Measurements from ENCODE around the gene AHRR.

AHRR gene

GRCh38 chr5:446066-446882 is 124.8 kb downstream of the AHRR start:
- no peak for TF ChIP-seq TCF12 (IDR thresholded peaks at IDR 0.05; ENCODE audit: low read depth)
- TF ChIP-seq EP300 (IDR thresholded peaks at IDR 0.05; ENCODE audit: borderline replicate concordance): no peak
- TF ChIP-seq MAX (IDR thresholded peaks at IDR 0.05): no peak
- TF ChIP-seq TEAD4 (IDR thresholded peaks at IDR 0.05): no peak
- no peak for TF ChIP-seq USF1 (IDR thresholded peaks at IDR 0.05)
- no peak for TF ChIP-seq NFIC (IDR thresholded peaks at IDR 0.05)
- no peak for TF ChIP-seq REST (IDR thresholded peaks at IDR 0.05; ENCODE audit: low read depth)
- TF ChIP-seq TAF1 (IDR thresholded peaks at IDR 0.05; ENCODE audit: low read depth): no peak
- no peak for TF ChIP-seq CEBPB (IDR thresholded peaks at IDR 0.05)
- no peak for TF ChIP-seq CREB1 (IDR thresholded peaks at IDR 0.05; ENCODE audit: low read depth)
- no peak for TF ChIP-seq YY1 (IDR thresholded peaks at IDR 0.05; ENCODE audit: low read depth)
- no peak for TF ChIP-seq ZBTB7A (IDR thresholded peaks at IDR 0.05; ENCODE audit: low read depth)
- TF ChIP-seq EGR1 (IDR thresholded peaks at IDR 0.05): no peak
- TF ChIP-seq RAD21 (IDR thresholded peaks at IDR 0.05; ENCODE audit: low read depth): no peak

- TF ChIP-seq YY1 (IDR thresholded peaks at IDR 0.05; ENCODE audit: low read depth) (no peak), REST (IDR thresholded peaks at IDR 0.05; ENCODE audit: low read depth) (no peak), NFIC (IDR thresholded peaks at IDR 0.05) (no peak), RAD21 (IDR thresholded peaks at IDR 0.05; ENCODE audit: low read depth) (peak; percentile 50), CEBPB (IDR thresholded peaks at IDR 0.05) (no peak), FOXM1 (IDR thresholded peaks at IDR 0.05; ENCODE audit: borderline replicate concordance, low read depth) (no peak), CREB1 (IDR thresholded peaks at IDR 0.05; ENCODE audit: low read depth) (no peak), USF1 (IDR thresholded peaks at IDR 0.05) (no peak)
These were observed 125.4 kb downstream of the AHRR start for GRCh38 chr5:446883-447263.

- TF ChIP-seq MAX (IDR thresholded peaks at IDR 0.05) (no peak), YY1 (IDR thresholded peaks at IDR 0.05; ENCODE audit: low read depth) (no peak), TCF12 (IDR thresholded peaks at IDR 0.05; ENCODE audit: low read depth) (no peak), REST (IDR thresholded peaks at IDR 0.05; ENCODE audit: low read depth) (no peak), NFIC (IDR thresholded peaks at IDR 0.05) (no peak), CEBPB (IDR thresholded peaks at IDR 0.05) (no peak), ZBTB7A (IDR thresholded peaks at IDR 0.05; ENCODE audit: low read depth) (no peak), FOXM1 (IDR thresholded peaks at IDR 0.05; ENCODE audit: borderline replicate concordance, low read depth) (no peak), CREB1 (IDR thresholded peaks at IDR 0.05; ENCODE audit: low read depth) (no peak), RAD21 (IDR thresholded peaks at IDR 0.05; ENCODE audit: low read depth) (no peak), USF1 (IDR thresholded peaks at IDR 0.05) (no peak), TAF1 (IDR thresholded peaks at IDR 0.05; ENCODE audit: low read depth) (no peak), EP300 (IDR thresholded peaks at IDR 0.05; ENCODE audit: borderline replicate concordance) (no peak), EGR1 (IDR thresholded peaks at IDR 0.05) (no peak), TEAD4 (IDR thresholded peaks at IDR 0.05) (no peak)
These were observed 126.0 kb downstream of the AHRR start for GRCh38 chr5:447501-447900.
